Karpas-422 (cell line): ENCODE results near the gene LAMTOR2. TPM values are rescaled to one million over a fixed set of nuclear protein-coding genes. Genes with fewer than 3 reads are reported as not detected.

Source experiments
- total RNA-seq: library from RNA; depleted of rRNA; stranded (reverse); fragments of >200 nt; shearing (Covaris generic); gene quantifications from 2 replicates; pipeline ENCODE4 v1.2.3, GENCODE V29; 2014; ENCODE audit warnings: low replicate concordance; rRNA removed

The LAMTOR2 gene
- total RNA-seq, 1 experiment from 2014 or later, result 106 TPM

Other genes with a start within 250 kb of the LAMTOR2 start
- gene GON4L, start 197.6 kb upstream of the LAMTOR2 start, total RNA-seq, result 32.9 and 40.3 TPM in 2 replicates
- 40.8 and 51.2 TPM in 2 replicates for gene SYT11, start 195.2 kb upstream of the LAMTOR2 start, total RNA-seq
- 12.2 and 12.8 TPM in 2 replicates for gene RIT1, start 143.4 kb upstream of the LAMTOR2 start, total RNA-seq
- gene KHDC4, start 120.4 kb upstream of the LAMTOR2 start, total RNA-seq, result 42.7 and 63.2 TPM in 2 replicates
- gene RXFP4, start 113.1 kb upstream of the LAMTOR2 start, total RNA-seq, result not detected in 2 replicates
- gene ARHGEF2, start 76.2 kb upstream of the LAMTOR2 start, total RNA-seq, result 85.1 and 207 TPM in 2 replicates
- 145 and 205 TPM in 2 replicates for gene SSR2, start 33.8 kb upstream of the LAMTOR2 start, total RNA-seq
- gene UBQLN4, start 984 bp upstream of the LAMTOR2 start, total RNA-seq, result 29.1 and 37.9 TPM in 2 replicates
- gene RAB25, start 6.4 kb downstream of the LAMTOR2 start, total RNA-seq, result not detected in 2 replicates
- 2.3 and 2.5 TPM in 2 replicates for gene MEX3A, start 27.7 kb downstream of the LAMTOR2 start, total RNA-seq
- gene LMNA, start 59.9 kb downstream of the LAMTOR2 start, total RNA-seq, result 27.5 and 41.6 TPM in 2 replicates
- gene SEMA4A, start 98.8 kb downstream of the LAMTOR2 start, total RNA-seq, result 46.7 and 66.7 TPM in 2 replicates
- 16.8 and 24.0 TPM in 2 replicates for gene SLC25A44, start 139.3 kb downstream of the LAMTOR2 start, total RNA-seq
- gene PMF1, start 158.2 kb downstream of the LAMTOR2 start, total RNA-seq, result 40.1 and 51.2 TPM in 2 replicates
- gene BGLAP, start 187.4 kb downstream of the LAMTOR2 start, total RNA-seq, result 0.18 and 0.48 TPM in 2 replicates
- gene PAQR6, start 193.3 kb downstream of the LAMTOR2 start, total RNA-seq, result 7.6 and 10.0 TPM in 2 replicates
- 53.7 and 64.6 TPM in 2 replicates for gene SMG5, start 228.0 kb downstream of the LAMTOR2 start, total RNA-seq
- gene TMEM79, start 229.5 kb downstream of the LAMTOR2 start, total RNA-seq, result 6.1 and 9.8 TPM in 2 replicates
- 17.7 and 39.1 TPM in 2 replicates for gene GLMP, start 240.9 kb downstream of the LAMTOR2 start, total RNA-seq
- gene VHLL, start 244.5 kb downstream of the LAMTOR2 start, total RNA-seq, result not detected in 2 replicates